ENCODE results near the gene CAMK2G.
"Not testable (repeated sequence)": the region's sequence is repeated elsewhere in the genome, so short reads cannot be mapped to it uniquely, and the experiment has no call there.

CAMK2G gene

GRCh38 chr10:73909540-73910115 lies 35.3 kb upstream of the CAMK2G start:
- DNase-seq (ENCODE audit: low spot score in 2 of 2) (no peak), ATAC-seq (ENCODE audit: low read depth) (no peak)
- Mint-ChIP-seq H3K9me3 (no peaks in the 10 kb centered on the region), H3K4me1 (peaks cover 18% of the 10 kb centered on the region), H3K27ac (no peak overlapping the region), H3K4me3 (no peak overlapping the region), H3K36me3 (no peaks in the 10 kb centered on the region), H3K27me3 (peaks cover 14% of the 10 kb centered on the region)

GRCh38 chr10:73908853-73909539 lies 34.6 kb upstream of the CAMK2G start:
- H3K4me1 Mint-ChIP-seq, result peaks cover 18% of the 10 kb centered on the region
- DNase-seq (ENCODE audit: low spot score in 2 of 2), result no peak
- peak overlapping the region; percentile 25 for H3K4me3 Mint-ChIP-seq

GRCh38 chr10:73907841-73908517 lies 33.6 kb upstream of the CAMK2G start:
- no peaks in the 10 kb centered on the region for H3K9me3 Mint-ChIP-seq
- no peak overlapping the region for H3K4me3 Mint-ChIP-seq
- DNase-seq (ENCODE audit: low spot score in 2 of 2) (no peak), ATAC-seq (ENCODE audit: low read depth) (no peak)
- no peaks in the 10 kb centered on the region for H3K36me3 Mint-ChIP-seq
- no peak overlapping the region for H3K27ac Mint-ChIP-seq
- peaks cover 18% of the 10 kb centered on the region for H3K4me1 Mint-ChIP-seq
- peaks cover 14% of the 10 kb centered on the region for H3K27me3 Mint-ChIP-seq

More at GRCh38 chr10:73908853-73909539, 34.6 kb upstream of the CAMK2G start:
- ATAC-seq (ENCODE audit: low read depth), result peak; percentile 34
- Mint-ChIP-seq H3K27ac (no peak overlapping the region), H3K9me3 (no peaks in the 10 kb centered on the region), H3K27me3 (peaks cover 14% of the 10 kb centered on the region), H3K36me3 (no peaks in the 10 kb centered on the region)

- ATAC-seq (ENCODE audit: low read depth) (no peak), DNase-seq (ENCODE audit: low spot score in 2 of 2) (no peak)
- Mint-ChIP-seq H3K27me3 (peaks cover 10% of the 10 kb centered on the region), H3K36me3 (no peaks in the 10 kb centered on the region), H3K27ac (no peak overlapping the region), H3K9me3 (no peaks in the 10 kb centered on the region), H3K4me3 (no peak overlapping the region), H3K4me1 (peaks cover 18% of the 10 kb centered on the region)
Measured at GRCh38 chr10:73906524-73907447, 32.4 kb upstream of the CAMK2G start.

GRCh38 chr10:73905256-73906020 lies 31.1 kb upstream of the CAMK2G start:
- Mint-ChIP-seq H3K4me3 (no peak overlapping the region), H3K4me1 (peaks cover 12% of the 10 kb centered on the region), H3K9me3 (no peaks in the 10 kb centered on the region), H3K27me3 (peaks cover 7% of the 10 kb centered on the region), H3K27ac (no peak overlapping the region), H3K36me3 (no peaks in the 10 kb centered on the region)
- no peak for DNase-seq (ENCODE audit: low spot score in 2 of 2)
- no peak for ATAC-seq (ENCODE audit: low read depth)

GRCh38 chr10:73902351-73902750 lies 28.0 kb upstream of the CAMK2G start:
- Mint-ChIP-seq H3K27me3 (peaks cover 4% of the 10 kb centered on the region), H3K4me1 (peaks cover 5% of the 10 kb centered on the region), H3K36me3 (no peaks in the 10 kb centered on the region), H3K27ac (peak overlapping the region; percentile 33), H3K4me3 (no peak overlapping the region), H3K9me3 (no peaks in the 10 kb centered on the region)
- no peak for DNase-seq (ENCODE audit: low spot score in 2 of 2)
- ATAC-seq (ENCODE audit: low read depth), result no peak

GRCh38 chr10:73901261-73901660 lies 26.9 kb upstream of the CAMK2G start:
- ATAC-seq (ENCODE audit: low read depth) (no peak), DNase-seq (ENCODE audit: low spot score in 2 of 2) (no peak)
- H3K4me3 Mint-ChIP-seq, result no peak overlapping the region
- H3K9me3 Mint-ChIP-seq, result no peaks in the 10 kb centered on the region
- H3K36me3 Mint-ChIP-seq, result no peaks in the 10 kb centered on the region
- H3K4me1 Mint-ChIP-seq, result peaks cover 5% of the 10 kb centered on the region
- no peak overlapping the region for H3K27ac Mint-ChIP-seq
- peaks cover 1% of the 10 kb centered on the region for H3K27me3 Mint-ChIP-seq

- no peaks in the 10 kb centered on the region for H3K36me3 Mint-ChIP-seq
- H3K27me3 Mint-ChIP-seq, result no peaks in the 10 kb centered on the region
- DNase-seq (ENCODE audit: low spot score in 2 of 2) (no peak), ATAC-seq (ENCODE audit: low read depth) (no peak)
- H3K27ac Mint-ChIP-seq, result no peak overlapping the region
- no peak overlapping the region for H3K4me3 Mint-ChIP-seq
- H3K9me3 Mint-ChIP-seq, result no peaks in the 10 kb centered on the region
- H3K4me1 Mint-ChIP-seq, result peaks cover 5% of the 10 kb centered on the region
Measured at GRCh38 chr10:73900064-73900463, 25.7 kb upstream of the CAMK2G start.

GRCh38 chr10:73899423-73899822 lies 25.1 kb upstream of the CAMK2G start:
- no peak overlapping the region for H3K27ac Mint-ChIP-seq

GRCh38 chr10:73898730-73899410 lies 24.5 kb upstream of the CAMK2G start:
- H3K36me3 Mint-ChIP-seq, result no peaks in the 10 kb centered on the region
- no peaks in the 10 kb centered on the region for H3K27me3 Mint-ChIP-seq
- no peak for DNase-seq (ENCODE audit: low spot score in 2 of 2)
- H3K27ac Mint-ChIP-seq, result no peak overlapping the region
- peaks cover 5% of the 10 kb centered on the region for H3K4me1 Mint-ChIP-seq
- no peaks in the 10 kb centered on the region for H3K9me3 Mint-ChIP-seq
- no peak overlapping the region for H3K4me3 Mint-ChIP-seq
- no peak for ATAC-seq (ENCODE audit: low read depth)

More at GRCh38 chr10:73899423-73899822, 25.1 kb upstream of the CAMK2G start:
- Mint-ChIP-seq H3K9me3 (no peaks in the 10 kb centered on the region), H3K36me3 (no peaks in the 10 kb centered on the region), H3K4me3 (no peak overlapping the region), H3K4me1 (peaks cover 5% of the 10 kb centered on the region), H3K27me3 (no peaks in the 10 kb centered on the region)
- ATAC-seq (ENCODE audit: low read depth) (no peak), DNase-seq (ENCODE audit: low spot score in 2 of 2) (no peak)

- Mint-ChIP-seq H3K4me1 (peaks cover 5% of the 10 kb centered on the region), H3K27me3 (no peaks in the 10 kb centered on the region), H3K4me3 (no peak overlapping the region), H3K9me3 (no peaks in the 10 kb centered on the region), H3K27ac (no peak overlapping the region), H3K36me3 (no peaks in the 10 kb centered on the region)
- DNase-seq (ENCODE audit: low spot score in 2 of 2) (no peak), ATAC-seq (ENCODE audit: low read depth) (no peak)
Measured at GRCh38 chr10:73897693-73898092, 23.3 kb upstream of the CAMK2G start.

- ATAC-seq (ENCODE audit: low read depth); DNase-seq (ENCODE audit: low spot score in 2 of 2); H3K4me1 Mint-ChIP-seq; H3K4me3 Mint-ChIP-seq; H3K9me3 Mint-ChIP-seq; H3K27me3 Mint-ChIP-seq; H3K27ac Mint-ChIP-seq; H3K36me3 Mint-ChIP-seq: not testable (repeated sequence)
Measured at GRCh38 chr10:73895381-73895780, 21.0 kb upstream of the CAMK2G start.

Measured in memory B cell (primary cell).